ENCODE data around the gene LYRM4.

DNA sequence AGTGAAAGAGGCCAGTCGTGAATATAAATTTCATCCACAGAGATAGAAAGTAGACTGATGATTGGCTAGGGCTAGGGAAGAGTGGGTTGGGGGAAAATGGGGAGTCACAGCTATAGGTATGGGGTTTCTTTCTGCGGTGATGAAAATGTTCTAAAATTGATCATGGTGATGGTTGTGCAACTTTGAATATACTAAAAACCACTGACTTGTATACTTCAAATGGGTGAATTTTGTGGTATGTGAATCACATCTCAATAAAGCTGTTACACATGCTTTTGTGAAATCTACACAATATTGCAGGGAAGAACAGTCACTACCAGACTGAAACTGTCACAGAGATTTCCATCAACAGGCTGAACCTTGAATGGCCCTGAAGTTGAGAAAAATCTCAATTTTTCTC is 61.5 kb downstream of the LYRM4 start:
- TF ChIP-seq, protein P1, sequence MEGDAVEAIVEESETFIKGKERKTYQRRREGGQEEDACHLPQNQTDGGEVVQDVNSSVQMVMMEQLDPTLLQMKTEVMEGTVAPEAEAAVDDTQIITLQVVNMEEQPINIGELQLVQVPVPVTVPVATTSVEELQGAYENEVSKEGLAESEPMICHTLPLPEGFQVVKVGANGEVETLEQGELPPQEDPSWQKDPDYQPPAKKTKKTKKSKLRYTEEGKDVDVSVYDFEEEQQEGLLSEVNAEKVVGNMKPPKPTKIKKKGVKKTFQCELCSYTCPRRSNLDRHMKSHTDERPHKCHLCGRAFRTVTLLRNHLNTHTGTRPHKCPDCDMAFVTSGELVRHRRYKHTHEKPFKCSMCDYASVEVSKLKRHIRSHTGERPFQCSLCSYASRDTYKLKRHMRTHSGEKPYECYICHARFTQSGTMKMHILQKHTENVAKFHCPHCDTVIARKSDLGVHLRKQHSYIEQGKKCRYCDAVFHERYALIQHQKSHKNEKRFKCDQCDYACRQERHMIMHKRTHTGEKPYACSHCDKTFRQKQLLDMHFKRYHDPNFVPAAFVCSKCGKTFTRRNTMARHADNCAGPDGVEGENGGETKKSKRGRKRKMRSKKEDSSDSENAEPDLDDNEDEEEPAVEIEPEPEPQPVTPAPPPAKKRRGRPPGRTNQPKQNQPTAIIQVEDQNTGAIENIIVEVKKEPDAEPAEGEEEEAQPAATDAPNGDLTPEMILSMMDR (IDR thresholded peaks at IDR 0.05 in 4 of 5, conservative IDR thresholded peaks at IDR 0.05 in 1 of 5) = no peak
- no peak for TF ChIP-seq POLR2A (IDR thresholded peaks at IDR 0.05)

All from gastrocnemius medialis (tissue), 4 donors.